Natural killer cell (primary cell): ENCODE data around the gene SPIB. TPM values are rescaled to one million over a fixed set of nuclear protein-coding genes. Genes with fewer than 3 reads are reported as not detected.

Experiments
- ATAC-seq, 3 donors: fragments of 150-1000 bp in 2 of 3; fragments of 200-7000 bp in 1 of 3; cut with Tn5 transposase; 1 replicate in 1 of 3; 2 replicates in 2 of 3; pipeline ENCODE4 v1.10.0; 2021; ENCODE audit warnings: mild to moderate bottlenecking in 2 of 3, moderate library complexity in 2 of 3
- DNase-seq, 2 donors: peaks; one replicate each; pipeline versions ENCODE4 v3.0.0 to v3.0.0-alpha.2; 2013 to 2021; ENCODE audit warnings: mixed read lengths in 1 of 2
- H3K27ac ChIP-seq: one replicate; pipeline ENCODE4 v1.5.1; 2013; ENCODE audit warnings: mild to moderate bottlenecking, low read length
- H3K27me3 ChIP-seq: one replicate; pipeline ENCODE4 v1.6.1; 2013; ENCODE audit warnings: low read length; ENCODE audit not compliant: control insufficient read depth, insufficient read depth
- H3K36me3 ChIP-seq: one replicate; pipeline ENCODE4 v1.6.1; 2013; ENCODE audit warnings: low read length; ENCODE audit not compliant: control insufficient read depth, insufficient read depth
- H3K4me1 ChIP-seq: one replicate; pipeline ENCODE4 v1.6.1; 2013; ENCODE audit warnings: low read length; ENCODE audit not compliant: control insufficient read depth, insufficient read depth
- H3K4me3 ChIP-seq: one replicate; pipeline ENCODE4 v1.5.1; 2013; ENCODE audit warnings: low read length
- H3K9me3 ChIP-seq: one replicate; pipeline ENCODE4 v1.6.1; 2013; ENCODE audit warnings: low read length; ENCODE audit not compliant: control insufficient read depth, insufficient read depth
- H3K27ac Mint-ChIP-seq, 2 donors: one replicate each; pipeline ENCODE4 v1.8.0; 2022; ENCODE audit warnings: mild to moderate bottlenecking in 2 of 2, mixed read lengths in 2 of 2, moderate library complexity in 1 of 2
- H3K27me3 Mint-ChIP-seq, 2 donors: one replicate each; pipeline ENCODE4 v1.8.0; 2022; ENCODE audit warnings: low read depth in 2 of 2, mixed read lengths in 2 of 2
- H3K36me3 Mint-ChIP-seq: one replicate; pipeline ENCODE4 v1.8.0; 2022; ENCODE audit warnings: mixed read lengths
- H3K4me1 Mint-ChIP-seq, 2 donors: one replicate each; pipeline ENCODE4 v1.8.0; 2022; ENCODE audit warnings: mixed read lengths in 2 of 2
- H3K4me3 Mint-ChIP-seq: one replicate; pipeline ENCODE4 v1.8.0; 2022; ENCODE audit warnings: mild to moderate bottlenecking, moderate library complexity, mixed read lengths
- H3K9me3 Mint-ChIP-seq, 2 donors: one replicate each; pipeline ENCODE4 v1.8.0; 2022; ENCODE audit warnings: mixed read lengths in 2 of 2
- CTCF ChIP-seq: fragments of 200-600 bp; IDR thresholded peaks from one replicate; pipeline ENCODE4 v1.8.0; 2022; ENCODE audit warnings: antibody characterized with exemption
- WGBS: methylation state at CpG from one replicate; pipeline ENCODE4 v1.1.7; 2013; ENCODE audit warnings: missing lambda C conversion rate; ENCODE audit not compliant: insufficient coverage; 5-methylcytosine and 5-hydroxymethylcytosine counted together
- intact Hi-C: fragments of 100-400 bp; cut with micrococcal nuclease; formaldehyde crosslinking; loops from one replicate; pipeline ENCODE4 v1.14.2; 2022
- total RNA-seq, 4 donors: library from RNA; stranded (reverse); fragments of 120-200 nt in 1 of 4; gene quantifications; one replicate each; pipeline versions ENCODE4 v1.2.3 to v1.2.4, GENCODE V29; 2013 to 2022

Gene SPIB
- total RNA-seq, 3 donors from 2014 or later (not counting 1 experiment from before 2014, with no cell fraction given): 0.77 to 2.8 (median 0.78) TPM

GRCh38 chr19:50480281-50481111 is 61.8 kb downstream of the SPIB start:
- Histone ChIP-seq H3K4me3 (no peak overlapping the region), H3K27ac (no peak overlapping the region), H3K27me3 (no peaks in the 10 kb centered on the region), H3K9me3 (peaks cover 3% of the 10 kb centered on the region), H3K36me3 (peaks cover 36% of the 10 kb centered on the region), H3K4me1 (peaks cover 25% of the 10 kb centered on the region)
- no peaks in the 10 kb centered on the region for H3K27me3 Mint-ChIP-seq
- intact Hi-C loops: no loop called here
- H3K27ac Mint-ChIP-seq: peak overlapping the region in 1 of 2 donors; percentile 49
- ATAC-seq (no peak), DNase-seq (no peak)
- WGBS: 92% methylated on average over 35 of the region's 37 CpGs
- H3K36me3 Mint-ChIP-seq: no peaks in the 10 kb centered on the region
- H3K4me3 Mint-ChIP-seq: no peak overlapping the region
- no peaks in the 10 kb centered on the region for H3K9me3 Mint-ChIP-seq
- peaks cover 30 to 45% of the 10 kb centered on the region in 2 donors for H3K4me1 Mint-ChIP-seq
- no peak for TF ChIP-seq CTCF

Other genes with a start within 250 kb of the SPIB start
- gene MYH14, start 215.3 kb upstream of the SPIB start, total RNA-seq: not detected
- gene KCNC3, start 89.6 kb upstream of the SPIB start, total RNA-seq: 1 to 10 TPM in 1 of 3 donors, under 1 TPM in 2; 0.57 to 3.2 (median 0.68) TPM
- 1 to 10 TPM in 1 of 3 donors, under 1 TPM in 2; 0.94 to 1.3 (median 0.95) TPM for gene NAPSA, start 53.3 kb upstream of the SPIB start, total RNA-seq
- gene NR1H2, start 42.5 kb upstream of the SPIB start, total RNA-seq: 100 to 1,000 TPM; 185 to 217 (median 211) TPM
- gene POLD1, start 34.6 kb upstream of the SPIB start, total RNA-seq: 10 to 100 TPM; 26.1 to 32.0 (median 30.2) TPM
- gene MYBPC2, start 14.0 kb downstream of the SPIB start, total RNA-seq: under 1 TPM in 2 of 3 donors, not detected in 1; 0.09 to 0.15 TPM
- gene EMC10, start 57.6 kb downstream of the SPIB start, total RNA-seq: 10 to 100 TPM; 79.5 to 85.1 (median 80.1) TPM
- under 1 TPM in 1 of 3 donors, not detected in 2; 0.59 TPM for gene GARIN5A, start 57.9 kb downstream of the SPIB start, total RNA-seq
- 10 to 100 TPM; 18.8 to 22.0 (median 20.3) TPM for gene JOSD2, start 92.3 kb downstream of the SPIB start, total RNA-seq
- gene ASPDH, start 95.0 kb downstream of the SPIB start, total RNA-seq: not detected
- gene LRRC4B, start 149.5 kb downstream of the SPIB start, total RNA-seq: not detected
- not detected for gene SYT3, start 220.9 kb downstream of the SPIB start, total RNA-seq
- not detected for gene C19orf81, start 230.5 kb downstream of the SPIB start, total RNA-seq